ENCODE data around the gene IRF5. TPM values are rescaled to one million over a fixed set of nuclear protein-coding genes. Genes with fewer than 3 reads are reported as not detected.

IRF5 gene
- total RNA-seq, 1 donor from 2014 or later: not detected

GRCh38 chr7:128917122-128917521 is 20.6 kb upstream of the IRF5 start:
- Mint-ChIP-seq H3K9me3 (no peaks in the 10 kb centered on the region), H3K27me3 (ENCODE audit: low read depth) (peaks cover 39% of the 10 kb centered on the region)

GRCh38 chr7:128918016-128918665 is 19.6 kb upstream of the IRF5 start:
- no peak overlapping the region for H3K4me3 Mint-ChIP-seq
- no peak for TF ChIP-seq CTCF (conservative IDR thresholded peaks at IDR 0.05)
- H3K36me3 Mint-ChIP-seq (ENCODE audit: low read depth): no peaks in the 10 kb centered on the region
- no peaks in the 10 kb centered on the region for H3K9me3 Mint-ChIP-seq
- H3K27me3 Mint-ChIP-seq (ENCODE audit: low read depth): peaks cover 40% of the 10 kb centered on the region
- no peaks in the 10 kb centered on the region for H3K4me1 Mint-ChIP-seq
- no peak for DNase-seq (ENCODE audit: low read depth, low spot score)
- no peak overlapping the region for H3K27ac Mint-ChIP-seq (ENCODE audit: unreplicated experiment)

More at GRCh38 chr7:128917122-128917521, 20.6 kb upstream of the IRF5 start:
- TF ChIP-seq CTCF (conservative IDR thresholded peaks at IDR 0.05): no peak
- Mint-ChIP-seq H3K4me1 (no peaks in the 10 kb centered on the region), H3K27ac (ENCODE audit: unreplicated experiment) (no peak overlapping the region), H3K36me3 (ENCODE audit: low read depth) (no peaks in the 10 kb centered on the region), H3K4me3 (no peak overlapping the region)
- DNase-seq (ENCODE audit: low read depth, low spot score): no peak

- Mint-ChIP-seq H3K4me1 (no peaks in the 10 kb centered on the region), H3K27ac (ENCODE audit: unreplicated experiment) (no peak overlapping the region), H3K9me3 (no peaks in the 10 kb centered on the region), H3K4me3 (no peak overlapping the region), H3K27me3 (ENCODE audit: low read depth) (peaks cover 47% of the 10 kb centered on the region), H3K36me3 (ENCODE audit: low read depth) (no peaks in the 10 kb centered on the region)
- no peak for TF ChIP-seq CTCF (conservative IDR thresholded peaks at IDR 0.05)
- DNase-seq (ENCODE audit: low read depth, low spot score): no peak
These were observed 18.5 kb upstream of the IRF5 start for GRCh38 chr7:128919241-128919640.

- no peaks in the 10 kb centered on the region for H3K9me3 Mint-ChIP-seq
- no peak for DNase-seq (ENCODE audit: low read depth, low spot score)
- no peak for TF ChIP-seq CTCF (conservative IDR thresholded peaks at IDR 0.05)
- H3K4me1 Mint-ChIP-seq: no peaks in the 10 kb centered on the region
- H3K27me3 Mint-ChIP-seq (ENCODE audit: low read depth): peaks cover 55% of the 10 kb centered on the region
- H3K36me3 Mint-ChIP-seq (ENCODE audit: low read depth): no peaks in the 10 kb centered on the region
- H3K27ac Mint-ChIP-seq (ENCODE audit: unreplicated experiment): no peak overlapping the region
- H3K4me3 Mint-ChIP-seq: no peak overlapping the region
These were observed 17.6 kb upstream of the IRF5 start for GRCh38 chr7:128919881-128920799.

- no peaks in the 10 kb centered on the region for H3K4me1 Mint-ChIP-seq
These were observed 16.7 kb upstream of the IRF5 start for GRCh38 chr7:128920913-128921582.

More at GRCh38 chr7:128920913-128921582, 16.7 kb upstream of the IRF5 start:
- no peak for TF ChIP-seq CTCF (conservative IDR thresholded peaks at IDR 0.05)
- H3K27me3 Mint-ChIP-seq (ENCODE audit: low read depth): peaks cover 53% of the 10 kb centered on the region
- H3K9me3 Mint-ChIP-seq: no peaks in the 10 kb centered on the region
- DNase-seq (ENCODE audit: low read depth, low spot score): no peak
- no peaks in the 10 kb centered on the region for H3K36me3 Mint-ChIP-seq (ENCODE audit: low read depth)
- no peak overlapping the region for H3K27ac Mint-ChIP-seq (ENCODE audit: unreplicated experiment)
- no peak overlapping the region for H3K4me3 Mint-ChIP-seq
